HepG2 (cell line): Measurements from ENCODE around the gene EIF3B. TPM values are rescaled to one million over a fixed set of nuclear protein-coding genes. Genes with fewer than 3 reads are reported as not detected.

ENCODE experiments used
- FOXC1 ChIP-seq: sonication (generic); formaldehyde crosslinking; IDR thresholded peaks from 2 replicates; pipeline ENCODE4 v1.8.0; 2022; ENCODE audit warnings: mild to moderate bottlenecking, missing genetic modification reagents, borderline replicate concordance
- FOXK1 ChIP-seq: sonication (generic); formaldehyde crosslinking; IDR thresholded peaks from 2 replicates; pipeline ENCODE4 v1.4.0; 2020; ENCODE audit warnings: low read depth, missing genetic modification reagents, borderline replicate concordance
- FOXO1 ChIP-seq: sonication (generic); formaldehyde crosslinking; IDR thresholded peaks from 2 replicates; pipeline ENCODE4 v1.4.0; 2020; ENCODE audit warnings: missing genetic modification reagents
- HNF4G ChIP-seq, 2 experiments: sonication (generic) in 1 of 2; formaldehyde crosslinking in 1 of 2; IDR thresholded peaks; 2 replicates each; pipeline versions ENCODE4 v1.4.0 to v1.6.1; 2011 to 2020; ENCODE audit warnings: borderline replicate concordance in 2 of 2, low read depth in 2 of 2, mild to moderate bottlenecking in 2 of 2, low read length in 1 of 2, missing genetic modification reagents in 1 of 2, moderate library complexity in 1 of 2
- HNRNPLL ChIP-seq: fragments of 200-400 bp; formaldehyde crosslinking; IDR thresholded peaks from 2 replicates; pipeline ENCODE4 v1.6.1; 2017; ENCODE audit warnings: mild to moderate bottlenecking, low read depth, low read length; ENCODE audit not compliant: poor library complexity, severe bottlenecking
- JUNB ChIP-seq: sonication (generic); formaldehyde crosslinking; IDR thresholded peaks from 2 replicates; pipeline ENCODE4 v1.8.0; 2022; ENCODE audit warnings: missing genetic modification reagents, mild to moderate bottlenecking, borderline replicate concordance
- SATB2 ChIP-seq: sonication (generic); formaldehyde crosslinking; IDR thresholded peaks from 2 replicates; pipeline ENCODE4 v1.5.0; 2020; ENCODE audit warnings: missing genetic modification reagents
- SKI ChIP-seq: fragments of 450-650 bp; IDR thresholded peaks from one replicate; pipeline ENCODE4 v1.6.1; 2018; ENCODE audit warnings: mild to moderate bottlenecking; ENCODE audit not compliant: partially characterized antibody
- SMARCE1 ChIP-seq: fragments of 450-650 bp; IDR thresholded peaks from 2 replicates; pipeline ENCODE4 v1.6.1; 2017; ENCODE audit warnings: borderline replicate concordance
- TP53 ChIP-seq: sonication (generic); formaldehyde crosslinking; conservative IDR thresholded peaks from 2 replicates; pipeline ENCODE4 v1.4.0; 2020; ENCODE audit warnings: missing genetic modification reagents
- TSC22D2 ChIP-seq: sonication (generic); formaldehyde crosslinking; IDR thresholded peaks from 2 replicates; pipeline ENCODE4 v1.5.1; 2020; ENCODE audit warnings: missing genetic modification reagents, mild to moderate bottlenecking, borderline replicate concordance
- ZNF570 ChIP-seq: sonication (generic); formaldehyde crosslinking; IDR thresholded peaks from 2 replicates; pipeline ENCODE4 v1.4.0; 2020; ENCODE audit warnings: mild to moderate bottlenecking, missing genetic modification reagents, borderline replicate concordance
- ZNF782 ChIP-seq: sonication (generic); formaldehyde crosslinking; IDR thresholded peaks from 2 replicates; pipeline ENCODE4 v1.4.0; 2020; ENCODE audit warnings: missing genetic modification reagents, mild to moderate bottlenecking, borderline replicate concordance
- ZNF83 ChIP-seq: sonication (generic); formaldehyde crosslinking; IDR thresholded peaks from 2 replicates; pipeline ENCODE4 v1.4.0; 2020; ENCODE audit warnings: missing genetic modification reagents, mild to moderate bottlenecking, borderline replicate concordance
- polyA plus RNA-seq, 8 experiments: library from polyadenylated mRNA; depleted of rRNA in 3 of 8; stranded (reverse) in 7 of 8; unstranded in 1 of 8; fragments of >200 nt; fragmentation: Illumina TruSeq in 4 of 8; extraction: Trizol in 4 of 8; gene quantifications; 2 replicates each; pipeline versions ENCODE4 v1.2.1 to v1.2.3, GENCODE V29; 2011 to 2016; ENCODE audit warnings: low read depth in 4 of 8, missing spikeins in 1 of 8, mixed read lengths in 1 of 8; ENCODE audit not compliant: insufficient read depth in 1 of 8
- total RNA-seq, 5 experiments: library from RNA; depleted of rRNA; stranded (reverse); fragments of >200 nt; fragmentation: Illumina TruSeq; extraction: Trizol; gene quantifications; 2 replicates each; pipeline ENCODE4 v1.2.3, GENCODE V29; 2016; ENCODE audit warnings: low read depth in 1 of 5
- TF ChIP-seq, protein P1 (sequence below): sonication (generic); formaldehyde crosslinking; IDR thresholded peaks from 2 replicates; pipeline ENCODE4 v1.8.0; 2022; ENCODE audit warnings: missing genetic modification reagents, mild to moderate bottlenecking, inconsistent platforms, borderline replicate concordance
- TF ChIP-seq, protein P2 (sequence below): sonication (generic); formaldehyde crosslinking; conservative IDR thresholded peaks from 2 replicates; pipeline ENCODE4 v1.4.0; 2020; ENCODE audit warnings: mild to moderate bottlenecking, missing genetic modification reagents, moderate library complexity
- TF ChIP-seq, protein P3 (sequence below), 2 experiments: sonication (generic) in 1 of 2; formaldehyde crosslinking in 1 of 2; IDR thresholded peaks; 2 replicates each; pipeline versions ENCODE4 v1.6.1 to v1.9.0; 2014 to 2022; ENCODE audit warnings: antibody characterized with exemption in 1 of 2, borderline replicate concordance in 1 of 2, inconsistent platforms in 1 of 2, low read depth in 1 of 2, missing genetic modification reagents in 1 of 2

Gene EIF3B
- total and polyA plus RNA-seq, 2 of the 13 experiments (the other 11 are each of a cell fraction or from before 2014, with no cell fraction given) = 92.2 to 241 TPM

DNA sequence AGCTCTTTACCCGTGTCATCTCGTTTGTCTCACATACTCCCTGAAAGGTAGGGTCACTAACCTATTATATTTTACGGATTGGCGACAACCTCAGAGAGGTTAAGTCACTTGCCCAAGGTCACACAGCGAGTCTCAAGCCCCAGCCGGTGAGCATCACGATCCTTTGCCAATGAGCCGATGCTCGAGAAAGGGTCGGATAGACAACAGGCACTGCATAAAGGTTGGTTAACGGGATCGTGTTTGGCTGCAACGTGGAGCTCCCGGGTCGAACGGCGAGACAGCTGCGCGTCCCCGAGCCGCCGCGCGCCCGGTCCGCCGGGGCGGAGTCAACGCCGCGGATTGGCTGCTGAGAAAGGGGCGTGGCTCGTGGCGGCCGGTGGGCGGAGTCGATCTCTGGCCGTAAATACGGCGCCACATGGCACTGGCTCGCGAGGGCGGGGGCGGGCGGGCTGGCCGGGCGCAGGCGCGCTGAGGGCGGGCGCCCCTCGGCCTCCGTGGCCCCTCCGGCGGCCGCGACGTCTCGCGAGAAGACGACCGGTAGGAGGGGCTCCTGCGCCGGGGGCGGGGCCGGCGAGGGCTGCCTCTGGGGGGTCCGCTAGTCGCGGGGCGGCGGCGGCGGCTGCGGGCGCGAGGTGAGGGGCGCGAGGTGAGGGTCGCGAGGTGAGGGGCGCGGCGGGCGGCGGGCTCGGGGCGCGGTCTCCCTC, 48.5 kb downstream of the EIF3B start, which contains the start of gene CHST12 (continued):
- TF ChIP-seq HNF4G (IDR thresholded peaks at IDR 0.05; ENCODE audit: borderline replicate concordance, low read depth, low read length) (no peak), HNF4G (CRISPR knock-in tag; IDR thresholded peaks at IDR 0.05; ENCODE audit: borderline replicate concordance, low read depth) (no peak), SMARCE1 (no peak), JUNB (no peak), ZNF782 (CRISPR knock-in tag) (no peak), ZNF570 (no peak), FOXO1 (CRISPR knock-in tag) (no peak), TSC22D2 (peak; percentile 57; the same call in 1 of the 2 replicates), ZNF83 (CRISPR knock-in tag) (0 out of 2 replicates have a peak, but pooled peaks have one; percentile 83), SKI (peak; percentile 78), TP53 (CRISPR knock-in tag) (no peak), HNRNPLL (peak; percentile 62), FOXK1 (peak; percentile 72; the same call in 1 of the 2 replicates), FOXC1 (CRISPR knock-in tag) (0 out of 2 replicates have a peak, but pooled peaks have one; percentile 78), SATB2 (CRISPR knock-in tag) (no peak)
- TF ChIP-seq, protein P1, sequence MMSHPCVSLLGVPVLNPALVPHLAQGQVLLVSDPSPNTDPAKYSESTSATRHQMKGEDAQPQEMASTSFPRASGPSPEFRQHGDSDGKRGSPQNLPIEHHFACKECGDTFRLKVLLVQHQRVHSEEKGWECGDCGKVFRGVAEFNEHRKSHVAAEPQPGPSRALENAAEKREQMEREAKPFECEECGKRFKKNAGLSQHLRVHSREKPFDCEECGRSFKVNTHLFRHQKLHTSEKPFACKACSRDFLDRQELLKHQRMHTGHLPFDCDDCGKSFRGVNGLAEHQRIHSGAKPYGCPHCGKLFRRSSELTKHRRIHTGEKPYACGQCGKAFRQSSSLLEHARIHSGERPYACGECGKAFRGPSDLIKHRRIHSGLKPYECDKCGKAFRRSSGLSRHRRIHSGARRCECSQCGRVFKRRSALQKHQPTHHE (CRISPR knock-in tag) = no peak
- TF ChIP-seq, protein P2, sequence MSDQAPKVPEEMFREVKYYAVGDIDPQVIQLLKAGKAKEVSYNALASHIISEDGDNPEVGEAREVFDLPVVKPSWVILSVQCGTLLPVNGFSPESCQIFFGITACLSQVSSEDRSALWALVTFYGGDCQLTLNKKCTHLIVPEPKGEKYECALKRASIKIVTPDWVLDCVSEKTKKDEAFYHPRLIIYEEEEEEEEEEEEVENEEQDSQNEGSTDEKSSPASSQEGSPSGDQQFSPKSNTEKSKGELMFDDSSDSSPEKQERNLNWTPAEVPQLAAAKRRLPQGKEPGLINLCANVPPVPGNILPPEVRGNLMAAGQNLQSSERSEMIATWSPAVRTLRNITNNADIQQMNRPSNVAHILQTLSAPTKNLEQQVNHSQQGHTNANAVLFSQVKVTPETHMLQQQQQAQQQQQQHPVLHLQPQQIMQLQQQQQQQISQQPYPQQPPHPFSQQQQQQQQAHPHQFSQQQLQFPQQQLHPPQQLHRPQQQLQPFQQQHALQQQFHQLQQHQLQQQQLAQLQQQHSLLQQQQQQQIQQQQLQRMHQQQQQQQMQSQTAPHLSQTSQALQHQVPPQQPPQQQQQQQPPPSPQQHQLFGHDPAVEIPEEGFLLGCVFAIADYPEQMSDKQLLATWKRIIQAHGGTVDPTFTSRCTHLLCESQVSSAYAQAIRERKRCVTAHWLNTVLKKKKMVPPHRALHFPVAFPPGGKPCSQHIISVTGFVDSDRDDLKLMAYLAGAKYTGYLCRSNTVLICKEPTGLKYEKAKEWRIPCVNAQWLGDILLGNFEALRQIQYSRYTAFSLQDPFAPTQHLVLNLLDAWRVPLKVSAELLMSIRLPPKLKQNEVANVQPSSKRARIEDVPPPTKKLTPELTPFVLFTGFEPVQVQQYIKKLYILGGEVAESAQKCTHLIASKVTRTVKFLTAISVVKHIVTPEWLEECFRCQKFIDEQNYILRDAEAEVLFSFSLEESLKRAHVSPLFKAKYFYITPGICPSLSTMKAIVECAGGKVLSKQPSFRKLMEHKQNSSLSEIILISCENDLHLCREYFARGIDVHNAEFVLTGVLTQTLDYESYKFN = peak; percentile 39
- TF ChIP-seq, protein P3, sequence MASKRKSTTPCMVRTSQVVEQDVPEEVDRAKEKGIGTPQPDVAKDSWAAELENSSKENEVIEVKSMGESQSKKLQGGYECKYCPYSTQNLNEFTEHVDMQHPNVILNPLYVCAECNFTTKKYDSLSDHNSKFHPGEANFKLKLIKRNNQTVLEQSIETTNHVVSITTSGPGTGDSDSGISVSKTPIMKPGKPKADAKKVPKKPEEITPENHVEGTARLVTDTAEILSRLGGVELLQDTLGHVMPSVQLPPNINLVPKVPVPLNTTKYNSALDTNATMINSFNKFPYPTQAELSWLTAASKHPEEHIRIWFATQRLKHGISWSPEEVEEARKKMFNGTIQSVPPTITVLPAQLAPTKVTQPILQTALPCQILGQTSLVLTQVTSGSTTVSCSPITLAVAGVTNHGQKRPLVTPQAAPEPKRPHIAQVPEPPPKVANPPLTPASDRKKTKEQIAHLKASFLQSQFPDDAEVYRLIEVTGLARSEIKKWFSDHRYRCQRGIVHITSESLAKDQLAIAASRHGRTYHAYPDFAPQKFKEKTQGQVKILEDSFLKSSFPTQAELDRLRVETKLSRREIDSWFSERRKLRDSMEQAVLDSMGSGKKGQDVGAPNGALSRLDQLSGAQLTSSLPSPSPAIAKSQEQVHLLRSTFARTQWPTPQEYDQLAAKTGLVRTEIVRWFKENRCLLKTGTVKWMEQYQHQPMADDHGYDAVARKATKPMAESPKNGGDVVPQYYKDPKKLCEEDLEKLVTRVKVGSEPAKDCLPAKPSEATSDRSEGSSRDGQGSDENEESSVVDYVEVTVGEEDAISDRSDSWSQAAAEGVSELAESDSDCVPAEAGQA (IDR thresholded peaks at IDR 0.05; ENCODE audit: low read depth) = 0 out of 2 replicates have a peak, but pooled peaks have one; percentile 6
- TF ChIP-seq, protein P3 (CRISPR knock-in tag; IDR thresholded peaks at IDR 0.05; ENCODE audit: borderline replicate concordance) = no peak
